BE2C (cell line): ENCODE measurements around the gene CCL14.
"Not testable (repeated sequence)": the region's sequence is repeated elsewhere in the genome, so short reads cannot be mapped to it uniquely, and the experiment has no call there.

Experiments
- DNase-seq: peaks from one replicate; pipeline ENCODE4 v3.0.0-alpha.2; 2020
- H3K27me3 ChIP-seq: fragments of 250-450 bp; sonication (Bioruptor Pico); 2 replicates; pipeline ENCODE4 v1.5.1; 2020; ENCODE audit warnings: mild to moderate bottlenecking
- H3K36me3 ChIP-seq: fragments of 250-450 bp; sonication (Bioruptor Pico); 2 replicates; pipeline ENCODE4 v1.5.1; 2020; ENCODE audit warnings: mild to moderate bottlenecking
- H3K4me1 ChIP-seq: fragments of 250-450 bp; sonication (Bioruptor Pico); 2 replicates; pipeline ENCODE4 v1.5.1; 2020
- H3K4me3 ChIP-seq: 2 replicates; pipeline ENCODE4 v1.5.1; 2011; ENCODE audit warnings: low read depth, low read length
- H3K9me3 ChIP-seq: fragments of 250-450 bp; sonication (Bioruptor Pico); 2 replicates; pipeline ENCODE4 v1.5.1; 2020
- TF ChIP-seq, protein P1 (sequence below): IDR thresholded peaks from 2 replicates; pipeline ENCODE4 v1.5.1; 2012; ENCODE audit warnings: mild to moderate bottlenecking, low read depth, low read length

Gene CCL14

GRCh38 chr17:36000732-36001109 is 14.2 kb upstream of the CCL14 start:
- Histone ChIP-seq H3K27me3 (peaks cover 21% of the 10 kb centered on the region), H3K9me3 (no peaks in the 10 kb centered on the region), H3K4me3 (no peak overlapping the region), H3K4me1 (no peaks in the 10 kb centered on the region), H3K36me3 (no peaks in the 10 kb centered on the region)
- no peak for DNase-seq
- TF ChIP-seq, protein P1, sequence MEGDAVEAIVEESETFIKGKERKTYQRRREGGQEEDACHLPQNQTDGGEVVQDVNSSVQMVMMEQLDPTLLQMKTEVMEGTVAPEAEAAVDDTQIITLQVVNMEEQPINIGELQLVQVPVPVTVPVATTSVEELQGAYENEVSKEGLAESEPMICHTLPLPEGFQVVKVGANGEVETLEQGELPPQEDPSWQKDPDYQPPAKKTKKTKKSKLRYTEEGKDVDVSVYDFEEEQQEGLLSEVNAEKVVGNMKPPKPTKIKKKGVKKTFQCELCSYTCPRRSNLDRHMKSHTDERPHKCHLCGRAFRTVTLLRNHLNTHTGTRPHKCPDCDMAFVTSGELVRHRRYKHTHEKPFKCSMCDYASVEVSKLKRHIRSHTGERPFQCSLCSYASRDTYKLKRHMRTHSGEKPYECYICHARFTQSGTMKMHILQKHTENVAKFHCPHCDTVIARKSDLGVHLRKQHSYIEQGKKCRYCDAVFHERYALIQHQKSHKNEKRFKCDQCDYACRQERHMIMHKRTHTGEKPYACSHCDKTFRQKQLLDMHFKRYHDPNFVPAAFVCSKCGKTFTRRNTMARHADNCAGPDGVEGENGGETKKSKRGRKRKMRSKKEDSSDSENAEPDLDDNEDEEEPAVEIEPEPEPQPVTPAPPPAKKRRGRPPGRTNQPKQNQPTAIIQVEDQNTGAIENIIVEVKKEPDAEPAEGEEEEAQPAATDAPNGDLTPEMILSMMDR: no peak

- Histone ChIP-seq H3K4me1 (no peaks in the 10 kb centered on the region), H3K9me3 (no peaks in the 10 kb centered on the region), H3K27me3 (peaks cover 28% of the 10 kb centered on the region), H3K36me3 (no peaks in the 10 kb centered on the region), H3K4me3 (no peak overlapping the region)
- TF ChIP-seq, protein P1: no peak
- no peak for DNase-seq
These were observed 12.2 kb upstream of the CCL14 start for GRCh38 chr17:35998756-35999155.

DNA sequence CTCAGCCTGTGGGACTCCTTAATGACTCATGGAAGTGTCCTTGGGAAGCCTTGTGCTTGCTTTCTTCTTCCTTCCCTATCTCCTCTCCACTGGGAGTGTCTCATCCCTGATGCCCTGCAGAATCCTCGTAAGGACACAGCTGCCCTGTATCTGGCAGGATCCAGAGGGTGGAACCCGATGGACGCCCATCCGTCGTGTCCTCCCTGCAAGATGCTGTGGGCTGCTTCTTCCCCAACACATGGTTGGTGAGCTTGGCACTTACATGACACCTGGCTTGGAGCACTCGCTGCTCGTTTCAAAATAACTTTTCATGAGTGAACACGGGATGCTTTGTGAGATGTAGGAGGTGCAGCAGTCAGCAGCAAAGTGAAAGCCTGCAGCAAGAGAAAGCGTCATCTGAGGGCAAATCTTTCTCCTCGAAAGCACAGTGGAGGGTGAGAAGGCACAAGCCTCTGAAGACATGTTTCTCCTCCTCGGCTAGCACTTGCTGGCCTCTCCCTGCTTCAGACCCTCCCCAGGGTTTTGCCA is 11.6 kb upstream of the CCL14 start:
- TF ChIP-seq, protein P1: no peak
- Histone ChIP-seq H3K9me3 (no peaks in the 10 kb centered on the region), H3K4me1 (no peaks in the 10 kb centered on the region), H3K36me3 (no peaks in the 10 kb centered on the region), H3K4me3 (no peak overlapping the region), H3K27me3 (peaks cover 28% of the 10 kb centered on the region)
- DNase-seq: no peak

DNA sequence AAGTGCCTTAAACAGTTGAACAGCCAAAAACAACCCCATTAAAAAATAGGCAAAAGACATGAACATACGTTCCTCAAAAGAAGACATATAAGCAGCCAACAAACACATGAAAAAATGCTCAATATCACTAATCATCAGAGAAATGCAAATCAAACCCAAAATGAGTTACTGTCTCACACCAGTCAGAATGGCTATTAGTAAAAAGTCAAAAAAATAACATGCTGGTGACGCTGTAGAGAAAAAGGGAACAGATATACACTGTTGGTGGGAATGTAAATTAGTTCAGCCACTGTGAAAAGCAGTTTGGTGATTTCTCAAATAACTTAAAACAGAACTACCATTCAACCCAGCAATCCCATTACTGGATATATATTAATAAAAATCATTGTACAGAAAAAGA is 8.8 kb upstream of the CCL14 start:
- H3K27me3 ChIP-seq: peaks cover 20% of the 10 kb centered on the region
- not testable (repeated sequence) for DNase-seq, H3K9me3 ChIP-seq, H3K36me3 ChIP-seq, H3K4me3 ChIP-seq, H3K4me1 ChIP-seq

DNA sequence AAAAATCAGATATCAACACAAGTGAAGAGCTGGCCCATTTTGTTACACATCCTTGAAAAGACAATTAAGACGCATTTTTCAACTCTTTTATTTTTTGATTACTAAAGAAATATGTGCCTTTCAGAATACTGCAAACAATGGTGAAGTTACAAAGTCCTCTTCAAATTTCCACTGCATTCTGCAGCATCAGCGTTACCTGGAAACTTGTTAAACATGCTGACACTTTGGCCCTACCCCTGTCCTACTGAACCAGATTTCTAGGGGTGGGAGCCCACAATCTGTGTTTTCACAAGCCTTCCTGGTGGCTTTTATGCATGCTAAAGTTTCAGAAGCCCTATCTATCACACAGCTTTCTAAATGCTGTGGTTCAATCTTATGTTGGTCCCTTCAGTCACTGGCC is 4.5 kb upstream of the CCL14 start:
- TF ChIP-seq, protein P1: no peak
- Histone ChIP-seq H3K4me1 (no peaks in the 10 kb centered on the region), H3K9me3 (no peaks in the 10 kb centered on the region), H3K27me3 (peaks cover 14% of the 10 kb centered on the region), H3K4me3 (no peak overlapping the region), H3K36me3 (no peaks in the 10 kb centered on the region)
- DNase-seq: no peak

DNA sequence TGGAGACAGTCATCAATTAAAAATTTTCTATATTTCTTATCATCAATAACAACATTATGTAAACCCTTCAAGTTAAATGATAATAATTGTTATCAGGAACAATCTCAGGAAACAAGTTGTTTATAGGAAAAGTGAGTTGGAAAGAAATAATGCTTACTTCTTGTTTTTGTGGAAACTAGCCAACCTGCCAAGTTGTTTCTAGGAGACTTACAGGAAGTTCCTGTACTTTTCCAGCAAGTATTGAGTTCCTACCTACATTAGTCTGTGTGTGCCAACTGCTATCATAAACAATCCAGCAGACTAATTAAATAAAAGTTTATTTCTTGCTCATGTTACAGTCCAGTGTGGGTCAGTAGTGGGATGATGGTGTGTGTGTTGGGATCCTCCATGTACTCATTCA is 1.6 kb upstream of the CCL14 start:
- no peaks in the 10 kb centered on the region for H3K9me3 ChIP-seq
- H3K27me3 ChIP-seq: peaks cover 14% of the 10 kb centered on the region
- no peaks in the 10 kb centered on the region for H3K36me3 ChIP-seq
- H3K4me3 ChIP-seq: no peak overlapping the region
- H3K4me1 ChIP-seq: no peaks in the 10 kb centered on the region
- TF ChIP-seq, protein P1: no peak
- no peak for DNase-seq

DNA sequence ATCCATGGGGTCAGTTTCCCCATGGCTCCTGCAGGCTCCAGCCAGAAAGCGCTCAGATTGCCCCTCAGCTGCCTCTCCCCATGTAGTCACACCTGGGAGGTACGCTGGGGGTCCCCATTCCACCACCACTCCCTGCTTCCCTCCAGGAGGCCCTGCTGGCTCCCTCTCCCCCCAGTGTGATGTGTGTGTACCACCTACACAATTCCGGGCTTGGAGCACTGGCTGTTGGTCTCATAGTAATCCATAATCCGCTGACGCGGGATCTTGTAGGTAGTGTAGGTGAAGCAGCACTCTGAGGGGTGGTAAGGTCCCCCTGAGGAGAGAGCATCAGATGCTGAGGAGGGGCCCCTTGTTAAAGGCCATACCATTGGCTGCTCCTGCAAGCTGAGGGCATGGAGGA is 2.4 kb downstream of the CCL14 start:
- Histone ChIP-seq H3K9me3 (no peaks in the 10 kb centered on the region), H3K27me3 (peaks cover 22% of the 10 kb centered on the region), H3K4me1 (no peaks in the 10 kb centered on the region), H3K4me3 (no peak overlapping the region), H3K36me3 (no peaks in the 10 kb centered on the region)
- no peak for DNase-seq
- TF ChIP-seq, protein P1: no peak
